Cardiac muscle cell (in vitro differentiated cells and primary cell): ENCODE results near the gene IFFO2. TPM values are rescaled to one million over a fixed set of nuclear protein-coding genes. Genes with fewer than 3 reads are reported as not detected.

Experiments
- DNase-seq, 2 donors: peaks; one replicate each; pipeline versions ENCODE4 v3.0.0 to v3.0.0-alpha.2; 2010 to 2017; ENCODE audit warnings: low read depth in 1 of 2, low spot score in 1 of 2
- H3K27ac ChIP-seq: fragments of 200-600 bp; sonication (generic); 2 replicates; pipeline ENCODE4 v1.5.1; 2016
- H3K27me3 ChIP-seq: fragments of 200-600 bp; sonication (generic); 2 replicates; pipeline ENCODE4 v1.6.0; 2016; ENCODE audit warnings: control low read depth
- H3K36me3 ChIP-seq: fragments of 200-600 bp; sonication (generic); 2 replicates; pipeline ENCODE4 v1.5.1; 2016; ENCODE audit warnings: control low read depth
- H3K4me1 ChIP-seq: fragments of 200-600 bp; sonication (generic); 2 replicates; pipeline ENCODE4 v1.8.1; 2017; ENCODE audit warnings: low read depth, mild to moderate bottlenecking, mixed run types
- H3K4me3 ChIP-seq: fragments of 200-600 bp; sonication (generic); 2 replicates; pipeline ENCODE4 v1.5.1; 2016; ENCODE audit warnings: mild to moderate bottlenecking
- H3K9me3 ChIP-seq: fragments of 200-600 bp; sonication (generic); 2 replicates; pipeline ENCODE4 v1.5.1; 2017; ENCODE audit warnings: low read depth, mild to moderate bottlenecking, control low read depth
- polyA plus RNA-seq: library from polyadenylated mRNA; unstranded; fragments of >200 nt; fragmentation: Nextera tagmentation; extraction: Ambion mirVana; gene quantifications from 2 replicates; pipeline ENCODE4 v1.2.1, GENCODE V29; 2016
- total RNA-seq: library from RNA; depleted of rRNA; stranded (reverse); fragments of >200 nt; gene quantifications from 2 replicates; pipeline ENCODE4 v1.2.3, GENCODE V29; 2016
- TF ChIP-seq, protein P1 (sequence below): IDR thresholded peaks from 2 replicates; pipeline ENCODE4 v1.5.1; 2012; ENCODE audit warnings: low read depth, mild to moderate bottlenecking, low read length

Gene IFFO2
- total and polyA plus RNA-seq, 2 experiments from 2014 or later, result 0.78 to 18.5 TPM

- no peaks in the 10 kb centered on the region for H3K27me3 ChIP-seq
- H3K9me3 ChIP-seq, result no peaks in the 10 kb centered on the region
- DNase-seq, result peak; percentile 99
- H3K4me1 ChIP-seq, result peaks cover 12% of the 10 kb centered on the region
- TF ChIP-seq, protein P1, sequence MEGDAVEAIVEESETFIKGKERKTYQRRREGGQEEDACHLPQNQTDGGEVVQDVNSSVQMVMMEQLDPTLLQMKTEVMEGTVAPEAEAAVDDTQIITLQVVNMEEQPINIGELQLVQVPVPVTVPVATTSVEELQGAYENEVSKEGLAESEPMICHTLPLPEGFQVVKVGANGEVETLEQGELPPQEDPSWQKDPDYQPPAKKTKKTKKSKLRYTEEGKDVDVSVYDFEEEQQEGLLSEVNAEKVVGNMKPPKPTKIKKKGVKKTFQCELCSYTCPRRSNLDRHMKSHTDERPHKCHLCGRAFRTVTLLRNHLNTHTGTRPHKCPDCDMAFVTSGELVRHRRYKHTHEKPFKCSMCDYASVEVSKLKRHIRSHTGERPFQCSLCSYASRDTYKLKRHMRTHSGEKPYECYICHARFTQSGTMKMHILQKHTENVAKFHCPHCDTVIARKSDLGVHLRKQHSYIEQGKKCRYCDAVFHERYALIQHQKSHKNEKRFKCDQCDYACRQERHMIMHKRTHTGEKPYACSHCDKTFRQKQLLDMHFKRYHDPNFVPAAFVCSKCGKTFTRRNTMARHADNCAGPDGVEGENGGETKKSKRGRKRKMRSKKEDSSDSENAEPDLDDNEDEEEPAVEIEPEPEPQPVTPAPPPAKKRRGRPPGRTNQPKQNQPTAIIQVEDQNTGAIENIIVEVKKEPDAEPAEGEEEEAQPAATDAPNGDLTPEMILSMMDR, result no peak
- H3K36me3 ChIP-seq, result no peaks in the 10 kb centered on the region
- peak within 1 kb of the TSS; percentile 100 for H3K27ac ChIP-seq
- H3K4me3 ChIP-seq, result peak within 1 kb of the TSS; percentile 100
Observed at GRCh38 chr1:18902523-18903290, 53.8 kb downstream of the IFFO2 start, which contains the start of gene ALDH4A1. ALDH4A1 (minus strand) TSS chr1:18902555; CDS start chr1:18902523, 32 bp downstream.

DNA sequence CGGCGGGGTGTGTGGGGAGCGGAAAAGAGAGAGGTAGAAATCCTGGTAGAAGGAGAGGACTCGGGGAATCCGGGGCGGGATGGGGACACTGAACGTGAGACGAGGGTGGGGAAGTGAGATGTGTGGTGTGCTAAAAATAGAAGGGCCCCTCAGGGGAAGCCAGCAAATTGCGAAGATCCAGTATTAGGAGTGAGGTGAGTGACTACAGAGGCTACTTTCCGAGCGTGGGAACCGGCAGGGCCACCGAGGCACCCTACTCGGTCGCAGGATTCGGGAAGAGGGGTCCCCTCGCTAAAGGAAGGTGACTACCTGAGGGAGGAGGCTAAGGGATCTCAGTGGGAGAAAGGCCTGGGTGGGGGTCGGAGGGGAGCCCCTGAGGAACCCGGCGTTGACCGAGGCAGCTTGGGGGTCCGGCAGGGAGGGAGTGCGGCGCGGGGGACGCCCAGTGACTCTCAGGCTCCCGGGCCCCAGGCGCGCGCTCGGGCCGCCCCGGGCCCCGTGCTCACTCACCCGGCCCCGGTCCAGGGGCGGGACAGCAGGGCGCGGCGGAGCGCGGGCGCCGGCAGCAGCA, 54.4 kb downstream of the IFFO2 start:
- Histone ChIP-seq H3K4me1 (peaks cover 12% of the 10 kb centered on the region), H3K27ac (peak overlapping the region; percentile 100), H3K9me3 (no peaks in the 10 kb centered on the region), H3K4me3 (peak overlapping the region; percentile 100), H3K27me3 (no peaks in the 10 kb centered on the region), H3K36me3 (no peaks in the 10 kb centered on the region)
- peak; percentile 10 to 67 for DNase-seq
- TF ChIP-seq, protein P1, result no peak

DNA sequence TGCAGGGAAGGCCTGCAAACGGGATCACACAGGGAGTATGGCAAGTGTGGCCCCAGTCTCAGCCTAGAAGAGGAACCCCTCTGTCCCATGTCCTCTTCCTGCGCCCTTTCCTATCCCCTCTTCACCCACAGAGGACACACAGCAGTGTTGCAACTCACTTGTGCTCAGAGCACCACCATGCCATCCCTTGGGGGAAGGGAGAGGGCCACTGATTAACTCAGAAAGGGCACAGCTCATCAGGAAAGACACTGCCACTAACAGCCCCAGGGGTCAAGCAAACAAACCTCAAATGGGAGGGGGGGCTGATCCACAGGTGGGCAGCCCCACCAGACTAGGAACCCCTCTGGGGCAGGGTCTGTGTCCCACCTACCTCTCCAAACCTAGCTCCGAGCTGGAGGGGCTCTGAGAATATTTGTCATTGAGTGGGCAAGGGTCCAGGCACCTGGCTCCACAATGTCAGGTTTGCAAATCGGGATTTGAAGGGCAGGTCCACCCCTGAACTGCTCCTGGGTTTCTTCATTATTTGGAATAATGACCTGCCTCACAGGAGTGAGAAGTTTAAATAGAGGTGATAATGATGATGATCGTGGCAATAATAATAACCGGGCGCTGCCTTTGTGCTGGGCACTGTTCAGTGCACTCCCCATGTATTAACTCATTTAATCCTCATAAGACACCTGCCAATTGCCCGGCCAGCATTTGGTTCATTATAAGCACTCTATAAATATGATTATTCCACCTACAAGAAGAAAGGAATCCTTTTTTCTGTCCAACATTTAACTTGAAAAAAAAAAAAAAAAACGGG, 55.1 kb downstream of the IFFO2 start:
- no peak for DNase-seq
- Histone ChIP-seq H3K4me1 (peaks cover 14% of the 10 kb centered on the region), H3K9me3 (no peaks in the 10 kb centered on the region), H3K27ac (peak overlapping the region; percentile 100), H3K4me3 (peak overlapping the region; percentile 100), H3K27me3 (no peaks in the 10 kb centered on the region), H3K36me3 (no peaks in the 10 kb centered on the region)
- TF ChIP-seq, protein P1, result no peak

- H3K36me3 ChIP-seq, result no peaks in the 10 kb centered on the region
- DNase-seq, result peak in 1 of 2 donors; percentile 24
- H3K27ac ChIP-seq, result no peak overlapping the region
- H3K9me3 ChIP-seq, result no peaks in the 10 kb centered on the region
- no peak overlapping the region for H3K4me3 ChIP-seq
- H3K4me1 ChIP-seq, result peaks cover 22% of the 10 kb centered on the region
- TF ChIP-seq, protein P1, result no peak
- no peaks in the 10 kb centered on the region for H3K27me3 ChIP-seq
Observed at GRCh38 chr1:18900303-18900841, 56.1 kb downstream of the IFFO2 start.

DNA sequence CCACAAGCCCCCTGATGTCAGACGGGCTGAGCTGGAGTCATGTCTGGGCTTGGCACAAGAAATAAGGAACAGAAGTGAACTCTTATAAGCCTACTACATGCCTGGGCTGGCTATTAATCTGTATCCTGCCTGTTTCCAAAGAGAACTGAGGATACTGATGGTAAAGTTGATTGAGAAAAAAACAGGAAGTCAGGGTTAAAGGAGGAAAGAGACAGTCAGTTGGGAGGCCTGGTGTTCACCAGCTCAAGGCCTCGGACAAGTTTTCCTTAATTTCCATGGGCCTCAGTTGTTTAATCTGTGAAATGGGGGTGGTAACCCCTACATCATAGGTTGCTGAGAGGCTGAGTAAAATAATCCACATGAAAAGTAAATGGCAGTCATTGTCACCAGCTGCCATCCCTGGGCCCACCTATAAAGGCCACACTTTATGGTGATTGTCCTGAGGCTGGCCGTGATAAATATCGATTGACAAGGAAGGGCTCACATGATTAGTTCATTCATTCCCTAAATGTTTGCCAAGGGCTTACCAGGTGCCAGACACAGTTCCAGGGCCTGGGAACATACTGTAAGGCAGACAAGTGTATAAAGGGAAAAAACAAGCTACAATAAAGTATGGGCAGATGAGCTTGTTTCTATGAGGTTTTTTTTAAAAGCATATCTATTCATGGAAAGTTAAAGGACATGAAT, 57.0 kb downstream of the IFFO2 start:
- TF ChIP-seq, protein P1, result no peak
- no peak for DNase-seq
- Histone ChIP-seq H3K4me3 (no peak overlapping the region), H3K4me1 (peaks cover 30% of the 10 kb centered on the region), H3K27ac (no peak overlapping the region), H3K27me3 (no peaks in the 10 kb centered on the region), H3K36me3 (no peaks in the 10 kb centered on the region), H3K9me3 (no peaks in the 10 kb centered on the region)
